H1 (cell line): ENCODE data around the gene ENDOV. TPM values are rescaled to one million over a fixed set of nuclear protein-coding genes. Genes with fewer than 3 reads are reported as not detected.

Experiments used
- CTCF ChIA-PET: fragments of 300-600 bp; sonication (Branson Sonifier 250); formaldehyde crosslinking; loops from one replicate; lab custom pipeline; 2021; ENCODE audit not compliant: partially characterized antibody; lab: Charles Lee
- POLR2A ChIA-PET: fragments of 300-600 bp; sonication (Branson Sonifier 250); formaldehyde crosslinking; loops from one replicate; lab custom pipeline; 2021; ENCODE audit warnings: inconsistent platforms; ENCODE audit not compliant: partially characterized antibody; lab: Charles Lee
- DNase-seq, 2 experiments: peaks; one replicate each; pipeline versions ENCODE4 v3.0.0 to v3.0.0-alpha.2; 2010 to 2022; ENCODE audit warnings: low spot score in 2 of 2, low read depth in 1 of 2, mixed read lengths in 1 of 2
- FAIRE-seq: peaks from 2 replicates; lab custom pipeline; 2011; peaks lifted over from hg19 to GRCh38; lab: Jason Lieb, UNC
- H2AFZ ChIP-seq: 2 replicates; pipeline ENCODE4 v1.8.1; 2012; ENCODE audit warnings: low read length, inconsistent platforms
- H2AK5ac ChIP-seq: 2 replicates; pipeline ENCODE4 v1.6.1; 2013; ENCODE audit warnings: low read depth, low read length
- H2BK120ac ChIP-seq: replicated peaks from 2 replicates; pipeline ENCODE3; 2013; ENCODE audit warnings: low read depth, low read length, inconsistent platforms
- H2BK12ac ChIP-seq: 2 replicates; pipeline ENCODE4 v1.6.1; 2013; ENCODE audit warnings: low read depth, low read length
- H2BK15ac ChIP-seq: 2 replicates; pipeline ENCODE4 v1.6.1; 2013; ENCODE audit warnings: low read length
- H2BK20ac ChIP-seq: 2 replicates; pipeline ENCODE4 v1.6.1; 2013; ENCODE audit warnings: low read length
- H2BK5ac ChIP-seq: 2 replicates; pipeline ENCODE4 v1.6.1; 2013; ENCODE audit warnings: low read depth, low read length
- H3K14ac ChIP-seq: 2 replicates; pipeline ENCODE4 v1.6.1; 2013; ENCODE audit warnings: inconsistent platforms; ENCODE audit not compliant: insufficient read length
- H3K18ac ChIP-seq: 2 replicates; pipeline ENCODE4 v1.6.1; 2013; ENCODE audit warnings: low read length; ENCODE audit errors: extremely low read depth
- H3K23ac ChIP-seq: 2 replicates; pipeline ENCODE4 v1.6.1; 2013; ENCODE audit warnings: inconsistent platforms; ENCODE audit not compliant: insufficient read length
- H3K23me2 ChIP-seq: 2 replicates; pipeline ENCODE4 v1.6.1; 2013; ENCODE audit warnings: low read depth, low read length
- H3K27ac ChIP-seq: 2 replicates; pipeline ENCODE4 v1.6.1; 2011; ENCODE audit warnings: low read depth, low read length, inconsistent platforms
- H3K27me3 ChIP-seq, 4 experiments: replicated peaks in 1 of 4; 1 replicate in 1 of 4; 2 replicates in 3 of 4; pipeline versions ENCODE4 v1.6.1 to v1.8.1; 2011 to 2013; ENCODE audit warnings: low read length in 3 of 4, mild to moderate bottlenecking in 3 of 4, inconsistent platforms in 2 of 4, mixed read lengths in 2 of 4, moderate library complexity in 1 of 4; ENCODE audit not compliant: control insufficient read depth in 3 of 4, insufficient read depth in 3 of 4; ENCODE audit errors: extremely low read depth in 1 of 4
- H3K36me3 ChIP-seq, 4 experiments: 2 replicates each; pipeline versions ENCODE4 v1.6.1 to v1.8.1; 2011 to 2013; ENCODE audit warnings: mild to moderate bottlenecking in 4 of 4, low read length in 3 of 4, moderate library complexity in 2 of 4, control low read depth in 1 of 4, inconsistent platforms in 1 of 4; ENCODE audit not compliant: insufficient read depth in 4 of 4, control insufficient read depth in 2 of 4
- H3K4ac ChIP-seq: replicated peaks from 2 replicates; pipeline ENCODE3; 2013; ENCODE audit warnings: low read length, low read depth, mixed read lengths, inconsistent platforms; ENCODE audit not compliant: insufficient read length
- H3K4me1 ChIP-seq, 4 experiments: replicated peaks in 1 of 4; 1 replicate in 1 of 4; 2 replicates in 3 of 4; pipeline versions ENCODE4 v1.6.1 to v1.8.1; 2011 to 2013; ENCODE audit warnings: low read length in 3 of 4, inconsistent platforms in 2 of 4, mixed read lengths in 1 of 4; ENCODE audit not compliant: insufficient read depth in 4 of 4, control insufficient read depth in 3 of 4
- H3K4me2 ChIP-seq, 2 experiments: 2 replicates each; pipeline versions ENCODE4 v1.6.1 to v1.8.1; 2011 to 2013; ENCODE audit warnings: low read depth in 2 of 2, low read length in 2 of 2, control low read depth in 1 of 2, inconsistent platforms in 1 of 2, mild to moderate bottlenecking in 1 of 2; ENCODE audit not compliant: insufficient read depth in 1 of 2
- H3K4me3 ChIP-seq, 4 experiments: fragments of 200-600, 300-600 bp in 1 of 4; sonication (generic), shearing (Covaris generic), sonication (Bioruptor Twin) in 1 of 4; 2 replicates each; pipeline versions ENCODE4 v1.5.1 to v1.8.1; 2011 to 2016; ENCODE audit warnings: low read length in 4 of 4, low read depth in 3 of 4, control low read depth in 2 of 4, inconsistent platforms in 2 of 4, mild to moderate bottlenecking in 2 of 4, mixed read lengths in 1 of 4, moderate library complexity in 1 of 4; ENCODE audit not compliant: insufficient read depth in 2 of 4; ENCODE audit errors: extremely low read depth in 1 of 4
- H3K56ac ChIP-seq: replicated peaks from 2 replicates; pipeline ENCODE3; 2013; ENCODE audit warnings: low read depth, mild to moderate bottlenecking, mixed read lengths, low read length, inconsistent platforms; ENCODE audit not compliant: insufficient read length
- H3K79me1 ChIP-seq: 2 replicates; pipeline ENCODE4 v1.6.1; 2013; ENCODE audit warnings: low read depth, low read length, control low read depth
- H3K79me2 ChIP-seq, 2 experiments: 2 replicates each; pipeline versions ENCODE4 v1.6.1 to v1.8.1; 2012 to 2013; ENCODE audit warnings: low read length in 2 of 2, mild to moderate bottlenecking in 2 of 2, inconsistent platforms in 1 of 2; ENCODE audit not compliant: insufficient read depth in 2 of 2, control insufficient read depth in 1 of 2
- H3K9ac ChIP-seq, 4 experiments: replicated peaks in 1 of 4; 1 replicate in 1 of 4; 2 replicates in 3 of 4; pipeline versions ENCODE4 v1.6.1 to v1.8.1; 2011 to 2013; ENCODE audit warnings: low read depth in 3 of 4, low read length in 3 of 4, control low read depth in 2 of 4, mild to moderate bottlenecking in 2 of 4, moderate library complexity in 2 of 4, inconsistent platforms in 1 of 4; ENCODE audit errors: extremely low read depth in 1 of 4
- H3K9me3 ChIP-seq, 2 experiments: 2 replicates each; pipeline versions ENCODE4 v1.6.1 to v1.8.1; 2012 to 2013; ENCODE audit warnings: mild to moderate bottlenecking in 2 of 2, moderate library complexity in 2 of 2, control low read depth in 1 of 2, inconsistent platforms in 1 of 2, low read depth in 1 of 2, low read length in 1 of 2, mixed read lengths in 1 of 2; ENCODE audit not compliant: insufficient read depth in 2 of 2
- H4K20me1 ChIP-seq, 2 experiments: replicated peaks in 1 of 2; 2 replicates each; pipeline versions ENCODE3 to v1.8.1; 2011 to 2013; ENCODE audit warnings: inconsistent platforms in 2 of 2, low read length in 2 of 2, mild to moderate bottlenecking in 1 of 2; ENCODE audit not compliant: insufficient read depth in 2 of 2, control insufficient read depth in 1 of 2
- H4K5ac ChIP-seq: 2 replicates; pipeline ENCODE4 v1.6.1; 2013; ENCODE audit warnings: low read length, low read depth, mixed read lengths, inconsistent platforms; ENCODE audit not compliant: insufficient read length
- H4K8ac ChIP-seq: 2 replicates; pipeline ENCODE4 v1.8.0; 2013; ENCODE audit warnings: mild to moderate bottlenecking, moderate library complexity, low read length, inconsistent platforms; ENCODE audit not compliant: insufficient read depth; ENCODE audit errors: extremely low read depth
- H4K91ac ChIP-seq: replicated peaks from 2 replicates; pipeline ENCODE3; 2013; ENCODE audit warnings: low read length, mixed read lengths, inconsistent platforms; ENCODE audit not compliant: insufficient read length
- KDM4A ChIP-seq: IDR thresholded peaks from one replicate; pipeline ENCODE4 v1.7.1; 2012; ENCODE audit warnings: low read depth, mild to moderate bottlenecking, moderate library complexity, low read length, inconsistent platforms; ENCODE audit not compliant: severe bottlenecking
- NANOG ChIP-seq: IDR thresholded peaks from 2 replicates; pipeline ENCODE4 v1.6.1; 2011; ENCODE audit warnings: low read length, low read depth, mild to moderate bottlenecking, inconsistent platforms; ENCODE audit not compliant: insufficient read depth, poor library complexity, severe bottlenecking
- NRF1 ChIP-seq: IDR thresholded peaks from 2 replicates; pipeline ENCODE4 v1.6.1; 2011; ENCODE audit warnings: mild to moderate bottlenecking, low read depth, low read length, improper control_type of control experiment
- POLR2A ChIP-seq, 2 experiments: IDR thresholded peaks; 1 replicate in 1 of 2; 2 replicates in 1 of 2; pipeline ENCODE4 v1.6.1; 2011; ENCODE audit warnings: low read depth in 2 of 2, low read length in 2 of 2, mild to moderate bottlenecking in 2 of 2; ENCODE audit errors: control extremely low read depth in 1 of 2
- RAD21 ChIP-seq, 2 experiments: IDR thresholded peaks in 1 of 2; conservative IDR thresholded peaks in 1 of 2; 2 replicates each; pipeline ENCODE4 v1.6.1; 2011; ENCODE audit warnings: low read depth in 2 of 2, low read length in 2 of 2, improper control_type of control experiment in 1 of 2, inconsistent platforms in 1 of 2, mild to moderate bottlenecking in 1 of 2, moderate library complexity in 1 of 2
- SUZ12 ChIP-seq: fragments of 200-600 bp; sonication (generic); IDR thresholded peaks from 2 replicates; pipeline ENCODE4 v1.6.1; 2012; ENCODE audit warnings: mild to moderate bottlenecking, inconsistent platforms, low read length, moderate library complexity, mixed read lengths
- USF2 ChIP-seq: IDR thresholded peaks from 2 replicates; pipeline ENCODE4 v1.6.1; 2011; ENCODE audit warnings: low read length, improper control_type of control experiment
- WGBS, 2 experiments: shearing (Covaris generic) in 1 of 2; methylation state at CpG; one replicate each; pipeline versions ENCODE4 v1.1.6 to v1.1.7; 2013 to 2015; ENCODE audit warnings: low lambda C conversion rate in 2 of 2, mixed read lengths in 2 of 2, inconsistent platforms in 1 of 2, low coverage in 1 of 2, missing lambda C conversion rate in 1 of 2; ENCODE audit not compliant: insufficient replicate concordance in 2 of 2, insufficient coverage in 1 of 2, insufficient read length in 1 of 2; ENCODE audit errors: extremely low coverage in 1 of 2, missing lambda C conversion rate in 1 of 2; 5-methylcytosine and 5-hydroxymethylcytosine counted together
- polyA plus RNA-seq, 7 experiments: library from polyadenylated mRNA; depleted of rRNA in 3 of 7; stranded (reverse) in 5 of 7; unstranded in 2 of 7; fragments of >200 nt in 5 of 7; fragments of 200-250 nt in 2 of 7; gene quantifications; 1 replicate in 5 of 7; 2 replicates in 1 of 7; 4 replicates in 1 of 7; pipeline versions ENCODE4 v1.2.1 to v1.2.3, GENCODE V29; 2011 to 2013; ENCODE audit warnings: missing spikeins in 2 of 7, mixed read lengths in 2 of 7
- total RNA-seq: library from RNA; stranded (reverse); fragmentation: NEBNext Ultra II Directional; extraction: Animal tissue kit (Norgen Biotek cat#: 25700); gene quantifications from 2 replicates; pipeline ENCODE4 v1.2.1, GENCODE V29; 2021
- TF ChIP-seq, protein P1 (sequence below): IDR thresholded peaks from 2 replicates; pipeline ENCODE4 v1.6.1; 2012; ENCODE audit warnings: inconsistent platforms

Gene ENDOV
- total and polyA plus RNA-seq, 2 of the 8 experiments (the other 6 are each of a cell fraction or from before 2014, with no cell fraction given) = 10.6 to 13.3 TPM

DNA sequence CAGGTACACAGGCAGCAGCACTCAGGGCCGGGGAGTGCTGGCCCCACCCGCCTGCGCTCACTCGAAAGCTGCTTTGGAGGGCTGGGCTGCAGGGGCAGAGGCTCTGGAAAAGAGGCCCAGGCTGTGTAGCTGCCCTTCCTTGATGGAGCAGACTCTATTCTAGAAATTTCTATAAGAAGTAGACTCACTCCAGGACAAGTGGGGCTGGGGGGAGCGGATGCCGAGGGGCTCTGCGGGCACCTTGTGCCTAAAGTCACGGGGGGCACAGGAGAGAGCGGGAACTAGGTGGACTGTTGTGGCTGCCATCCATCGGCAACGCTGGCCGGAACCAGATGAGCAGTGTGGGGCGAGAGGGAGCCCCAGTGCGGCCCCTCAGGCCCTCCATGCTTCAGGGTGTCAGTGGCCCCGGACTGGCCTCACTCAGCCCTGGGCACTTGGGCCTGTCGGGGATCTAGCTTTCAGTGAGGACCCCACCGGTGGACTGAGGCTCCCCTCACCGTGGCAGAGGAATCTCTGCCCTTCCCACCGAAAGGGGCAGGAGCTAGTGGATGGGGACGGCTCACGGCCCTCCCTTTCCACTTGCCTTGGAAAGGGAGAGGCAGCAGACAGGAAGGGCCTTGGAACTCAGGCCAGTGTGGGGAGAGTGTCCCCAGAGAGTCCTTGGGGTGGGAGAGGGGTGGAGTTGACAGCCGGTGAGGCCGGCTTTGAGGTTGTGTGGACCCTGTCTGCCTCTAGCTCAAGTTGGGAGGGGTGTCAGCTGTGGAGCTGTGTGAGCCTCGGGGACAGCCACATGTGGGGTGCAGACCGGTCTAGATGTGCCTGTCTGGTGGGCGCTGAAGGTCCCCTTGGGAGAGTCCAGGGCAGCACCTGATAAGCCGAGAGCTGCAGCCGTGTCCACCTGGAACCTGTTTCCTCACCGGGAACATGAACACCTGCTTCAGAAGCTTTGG, 16.6 kb downstream of the ENDOV start:
- Histone ChIP-seq H3K36me3 (no peaks in the 10 kb centered on the region; a peak in 1 of 8 replicates), H3K9ac (no peak overlapping the region), H3K79me2 (no peaks in the 10 kb centered on the region), H3K27me3 (peaks cover 0 to 2% (median 0%) of the 10 kb centered on the region in 4 experiments; a peak in 2 of 7 replicates), H3K27ac (no peak overlapping the region), H2BK12ac (no peak overlapping the region), H3K4ac (no peak overlapping the region), H3K23ac (no peak overlapping the region), H3K9me3 (no peaks in the 10 kb centered on the region), H2BK15ac (no peak overlapping the region), H2AFZ (no peak overlapping the region), H3K4me3 (no peak overlapping the region), H2BK5ac (no peak overlapping the region), H3K56ac (no peak overlapping the region), H4K20me1 (peaks cover 0 to 2% of the 10 kb centered on the region in 2 experiments), H3K18ac (no peak overlapping the region), H2BK120ac (no peak overlapping the region), H2BK20ac (no peak overlapping the region), H3K79me1 (no peaks in the 10 kb centered on the region), H3K4me1 (peaks cover 0 to 8% (median 2%) of the 10 kb centered on the region in 4 experiments; a peak in 3 of 7 replicates), H3K4me2 (no peak overlapping the region), H4K8ac (no peak overlapping the region), H2AK5ac (no peak overlapping the region), H3K14ac (no peak overlapping the region), H4K5ac (no peak overlapping the region), H3K23me2 (no peaks in the 10 kb centered on the region), H4K91ac (no peak overlapping the region)
- CTCF ChIA-PET = interaction anchor here (1.1 to 1.6 kb wide), 3 partner anchors 77 to 547 kb away, joined by 3 read pairs; no protein-coding TSS in a partner anchor
- DNase-seq = no peak
- FAIRE-seq = no peak
- POLR2A ChIA-PET = interaction anchor here (1.2 kb wide), 1 partner anchor 23 kb away, joined by 3 read pairs; no protein-coding TSS in a partner anchor
- WGBS, 2 experiments = 90% methylated on average over 25 of the region's 29 CpGs; no CpG with 5 or more reads in 1 of the 2 experiments
- TF ChIP-seq SUZ12 (no peak), USF2 (no peak), POLR2A (IDR thresholded peaks at IDR 0.05; ENCODE audit: control extremely low read depth in 1 of 2, low read depth in 2 of 2, low read length in 2 of 2) (no peak), KDM4A (no peak), NRF1 (no peak), NANOG (no peak), RAD21 (IDR thresholded peaks at IDR 0.05 in 1 of 2, conservative IDR thresholded peaks at IDR 0.05 in 1 of 2; ENCODE audit: low read depth in 2 of 2, low read length in 2 of 2) (no peak)
- TF ChIP-seq, protein P1, sequence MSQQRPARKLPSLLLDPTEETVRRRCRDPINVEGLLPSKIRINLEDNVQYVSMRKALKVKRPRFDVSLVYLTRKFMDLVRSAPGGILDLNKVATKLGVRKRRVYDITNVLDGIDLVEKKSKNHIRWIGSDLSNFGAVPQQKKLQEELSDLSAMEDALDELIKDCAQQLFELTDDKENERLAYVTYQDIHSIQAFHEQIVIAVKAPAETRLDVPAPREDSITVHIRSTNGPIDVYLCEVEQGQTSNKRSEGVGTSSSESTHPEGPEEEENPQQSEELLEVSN = no peak
